ENCODE data around the gene CYSLTR2.

The CYSLTR2 gene

DNA sequence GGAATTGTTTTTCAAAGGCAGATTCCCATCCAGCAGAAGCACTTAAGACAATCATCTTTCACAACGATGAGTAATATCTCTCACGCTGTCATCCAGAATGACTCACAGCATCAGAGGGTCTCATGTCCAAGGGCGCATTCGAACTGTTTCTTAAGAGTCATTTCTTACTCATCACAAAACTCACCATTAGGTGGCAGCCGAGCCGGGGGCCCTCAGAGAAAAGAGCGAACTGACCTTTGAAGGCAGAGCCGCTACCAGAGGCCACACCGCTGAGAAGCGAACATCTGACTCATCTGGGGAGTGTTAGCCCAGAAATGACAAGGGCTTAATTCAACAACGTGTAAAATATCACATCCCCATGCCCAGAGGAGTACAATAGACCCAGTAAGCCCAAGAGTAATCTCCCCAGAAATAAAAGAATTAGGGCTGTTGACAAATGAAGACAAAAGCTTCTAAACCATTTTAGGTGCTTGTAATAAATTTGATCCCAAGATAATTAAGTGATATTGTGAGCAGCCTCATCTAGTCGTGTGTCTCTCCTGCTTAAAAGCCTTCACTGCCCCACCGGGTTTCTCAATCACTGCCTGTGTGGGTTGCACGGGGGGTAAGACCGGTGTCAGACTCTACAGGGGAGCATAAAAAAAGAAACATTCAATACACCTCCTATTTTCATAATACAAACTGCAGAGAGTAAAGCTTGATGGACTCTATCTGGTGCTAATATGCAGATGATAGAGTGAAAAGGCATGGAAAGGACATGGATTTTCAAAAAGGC, 96.2 kb downstream of the CYSLTR2 start:
- DNase-seq = peak; percentile 95

DNA sequence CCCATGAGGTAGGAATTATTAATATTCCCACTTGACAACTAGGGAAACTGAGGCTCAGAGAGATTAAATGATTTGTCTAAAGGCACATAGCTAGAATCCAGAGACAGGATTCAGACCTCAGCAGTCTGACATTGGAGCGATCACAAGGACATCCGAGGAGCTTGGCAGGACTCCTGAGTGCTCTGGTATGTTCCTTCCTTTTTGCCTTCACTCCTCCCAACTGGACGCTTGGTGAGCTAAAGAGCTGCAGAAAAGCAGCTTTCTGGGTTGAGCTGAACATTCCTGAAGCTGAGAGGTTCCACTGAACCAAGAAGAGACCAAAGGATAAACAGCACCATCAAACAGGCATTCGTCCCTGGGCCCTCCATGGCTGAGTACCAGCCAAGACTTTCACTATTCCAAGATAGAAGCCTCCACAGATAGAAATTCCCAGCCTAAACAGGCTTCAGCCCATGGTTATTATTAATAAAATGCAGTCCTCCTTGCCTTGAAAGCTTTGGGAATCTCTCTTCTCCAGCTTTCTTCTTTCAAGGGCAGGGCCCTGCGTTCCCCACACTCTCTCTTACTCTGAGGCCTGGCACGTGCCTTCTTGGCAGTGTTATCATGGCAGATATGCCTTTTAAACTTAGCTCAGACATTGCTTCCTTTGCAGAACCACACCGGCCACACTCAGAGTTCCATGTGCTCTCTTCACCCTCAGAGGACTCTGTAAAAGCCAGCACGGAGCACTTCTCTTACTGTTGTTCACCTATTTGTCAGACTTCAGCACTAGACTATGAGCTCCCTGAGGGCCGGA, 97.1 kb downstream of the CYSLTR2 start:
- DNase-seq = no peak

DNA sequence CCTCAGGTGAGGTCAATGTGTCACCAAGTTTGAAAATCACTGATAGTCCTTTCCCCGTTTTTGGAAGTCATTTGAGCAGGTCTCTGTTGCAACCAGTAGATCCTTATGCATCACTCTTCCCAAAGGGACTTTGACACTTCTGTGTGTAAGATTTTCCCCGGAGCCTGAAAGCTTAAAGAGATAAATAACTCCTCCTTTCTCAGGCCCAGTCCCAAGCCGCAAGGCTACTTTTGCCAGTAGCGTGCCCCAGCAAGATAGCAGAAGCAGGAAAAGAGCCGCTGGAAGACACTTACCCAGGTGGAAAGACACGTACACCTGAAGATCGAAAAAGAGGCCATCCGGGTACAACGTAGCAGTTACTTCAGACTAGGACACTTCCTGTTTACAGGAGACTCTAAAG, 106.9 kb downstream of the CYSLTR2 start:
- DNase-seq = no peak

All from activated CD4-positive, alpha-beta T cell treated with anti-CD3 and anti-CD28 coated beads, Interleukin-10, Interleukin-2, amounts not matched to agents 100 ng/mL and 50 ng/mL, durations not matched to agents 16 hours and 8 hours (primary cell).